ENCODE data around the gene NMUR1. TPM values are rescaled to one million over a fixed set of nuclear protein-coding genes. Genes with fewer than 3 reads are reported as not detected.

The NMUR1 gene
- total RNA-seq, 2 experiments from 2014 or later, result 0.11 to 0.14 TPM

- ChIA-PET POLR2A (no interaction called here), CTCF (no interaction called here)
- Histone ChIP-seq H3K4me1 (ENCODE audit: insufficient read depth, low read length) (no peaks in the 10 kb centered on the region), H3K27me3 (ENCODE audit: control insufficient read depth in 1 of 2, insufficient read depth in 2 of 2, low read length in 2 of 2) (peaks cover 0 to 3% of the 10 kb centered on the region in 2 experiments), H3K9me3 (ENCODE audit: control insufficient read depth in 1 of 2, insufficient read depth in 1 of 2, low read length in 2 of 2) (no peaks in the 10 kb centered on the region), H3K27ac (ENCODE audit: low read depth in 1 of 2, low read length in 2 of 2) (no peak overlapping the region), H3K36me3 (ENCODE audit: insufficient read depth, low read length) (no peaks in the 10 kb centered on the region), H3K4me3 (ENCODE audit: low read length) (no peak overlapping the region)
- H3K27ac Mint-ChIP-seq, result no peak overlapping the region
- no peaks in the 10 kb centered on the region for H3K27me3 Mint-ChIP-seq
- ATAC-seq (ENCODE audit: poor library complexity) (no peak), DNase-seq (no peak)
- TF ChIP-seq, protein P1, sequence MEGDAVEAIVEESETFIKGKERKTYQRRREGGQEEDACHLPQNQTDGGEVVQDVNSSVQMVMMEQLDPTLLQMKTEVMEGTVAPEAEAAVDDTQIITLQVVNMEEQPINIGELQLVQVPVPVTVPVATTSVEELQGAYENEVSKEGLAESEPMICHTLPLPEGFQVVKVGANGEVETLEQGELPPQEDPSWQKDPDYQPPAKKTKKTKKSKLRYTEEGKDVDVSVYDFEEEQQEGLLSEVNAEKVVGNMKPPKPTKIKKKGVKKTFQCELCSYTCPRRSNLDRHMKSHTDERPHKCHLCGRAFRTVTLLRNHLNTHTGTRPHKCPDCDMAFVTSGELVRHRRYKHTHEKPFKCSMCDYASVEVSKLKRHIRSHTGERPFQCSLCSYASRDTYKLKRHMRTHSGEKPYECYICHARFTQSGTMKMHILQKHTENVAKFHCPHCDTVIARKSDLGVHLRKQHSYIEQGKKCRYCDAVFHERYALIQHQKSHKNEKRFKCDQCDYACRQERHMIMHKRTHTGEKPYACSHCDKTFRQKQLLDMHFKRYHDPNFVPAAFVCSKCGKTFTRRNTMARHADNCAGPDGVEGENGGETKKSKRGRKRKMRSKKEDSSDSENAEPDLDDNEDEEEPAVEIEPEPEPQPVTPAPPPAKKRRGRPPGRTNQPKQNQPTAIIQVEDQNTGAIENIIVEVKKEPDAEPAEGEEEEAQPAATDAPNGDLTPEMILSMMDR (IDR thresholded peaks at IDR 0.05), result no peak
- no peaks in the 10 kb centered on the region for H3K36me3 Mint-ChIP-seq (ENCODE audit: low read depth)
- intact Hi-C loops (cut with DNase I, micrococcal nuclease), result no loop called here
- no peaks in the 10 kb centered on the region for H3K9me3 Mint-ChIP-seq
- H3K4me3 Mint-ChIP-seq, result no peak overlapping the region
- no peaks in the 10 kb centered on the region for H3K4me1 Mint-ChIP-seq (ENCODE audit: low read depth)
Observed at GRCh38 chr2:231568098-231568784, 38.0 kb upstream of the NMUR1 start.

DNA sequence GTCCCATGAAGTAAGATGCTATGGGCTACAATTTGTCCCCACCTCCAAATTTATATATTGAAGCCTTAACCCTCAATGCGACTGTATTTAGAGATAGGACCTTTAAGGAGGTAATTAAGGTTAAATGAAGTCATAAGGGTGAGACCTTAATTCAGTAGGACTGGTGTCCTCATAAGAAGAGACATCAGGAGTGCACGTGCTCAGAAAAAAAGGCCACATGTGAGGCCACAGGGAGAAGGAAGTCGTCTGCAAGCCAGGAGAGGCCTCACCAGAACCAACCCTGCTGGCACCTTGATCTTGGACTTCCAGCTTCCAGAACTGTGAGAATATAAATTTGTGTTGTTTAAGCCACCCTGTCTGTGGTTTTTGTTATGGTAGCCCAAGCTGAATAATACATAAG, 36.9 kb upstream of the NMUR1 start:
- Histone ChIP-seq H3K9me3 (ENCODE audit: control insufficient read depth in 1 of 2, insufficient read depth in 1 of 2, low read length in 2 of 2) (no peaks in the 10 kb centered on the region), H3K4me1 (ENCODE audit: insufficient read depth, low read length) (no peaks in the 10 kb centered on the region), H3K36me3 (ENCODE audit: insufficient read depth, low read length) (no peaks in the 10 kb centered on the region), H3K27ac (ENCODE audit: low read depth in 1 of 2, low read length in 2 of 2) (no peak overlapping the region), H3K4me3 (ENCODE audit: low read length) (no peak overlapping the region), H3K27me3 (ENCODE audit: control insufficient read depth in 1 of 2, insufficient read depth in 2 of 2, low read length in 2 of 2) (peaks cover 0 to 3% of the 10 kb centered on the region in 2 experiments)
- TF ChIP-seq, protein P1 (IDR thresholded peaks at IDR 0.05), result no peak
- Mint-ChIP-seq H3K36me3 (ENCODE audit: low read depth) (no peaks in the 10 kb centered on the region), H3K27ac (no peak overlapping the region), H3K4me1 (ENCODE audit: low read depth) (no peaks in the 10 kb centered on the region), H3K4me3 (no peak overlapping the region), H3K9me3 (no peaks in the 10 kb centered on the region), H3K27me3 (no peaks in the 10 kb centered on the region)
- ChIA-PET POLR2A (no interaction called here), CTCF (interaction anchor here (1.1 kb wide), 1 partner anchor 34 kb away, joined by 4 read pairs; no protein-coding TSS in a partner anchor)
- ATAC-seq (ENCODE audit: poor library complexity) (no peak), DNase-seq (no peak)
- intact Hi-C loops (cut with DNase I, micrococcal nuclease), result no loop called here

GRCh38 chr2:231565887-231566594, 35.8 kb upstream of the NMUR1 start:
- intact Hi-C loops (cut with DNase I, micrococcal nuclease), result no loop called here
- Histone ChIP-seq H3K4me3 (ENCODE audit: low read length) (no peak overlapping the region), H3K27ac (ENCODE audit: low read depth in 1 of 2, low read length in 2 of 2) (no peak overlapping the region), H3K27me3 (ENCODE audit: control insufficient read depth in 1 of 2, insufficient read depth in 2 of 2, low read length in 2 of 2) (peaks cover 0 to 3% of the 10 kb centered on the region in 2 experiments), H3K4me1 (ENCODE audit: insufficient read depth, low read length) (no peaks in the 10 kb centered on the region), H3K9me3 (ENCODE audit: control insufficient read depth in 1 of 2, insufficient read depth in 1 of 2, low read length in 2 of 2) (no peaks in the 10 kb centered on the region), H3K36me3 (ENCODE audit: insufficient read depth, low read length) (no peaks in the 10 kb centered on the region)
- Mint-ChIP-seq H3K4me3 (no peak overlapping the region), H3K4me1 (ENCODE audit: low read depth) (no peaks in the 10 kb centered on the region), H3K27ac (no peak overlapping the region), H3K9me3 (no peaks in the 10 kb centered on the region), H3K36me3 (ENCODE audit: low read depth) (no peaks in the 10 kb centered on the region), H3K27me3 (no peaks in the 10 kb centered on the region)
- CTCF ChIA-PET, result interaction anchor here (1.1 kb wide), 1 partner anchor 36 kb away, joined by 4 read pairs; no protein-coding TSS in a partner anchor
- no peak for ATAC-seq (ENCODE audit: poor library complexity)
- POLR2A ChIA-PET, result no interaction called here
- DNase-seq, result no peak
- TF ChIP-seq, protein P1 (IDR thresholded peaks at IDR 0.05), result no peak
